SK-N-MC (cell line): ENCODE measurements around the gene C12orf42.

Source experiments
- DNase-seq: peaks from one replicate; pipeline ENCODE4 v3.0.0-alpha.2; 2011; ENCODE audit warnings: low read depth, low spot score
- H3K27ac ChIP-seq: fragments of 200-600 bp; sonication (generic); 2 replicates; pipeline ENCODE4 v1.5.1; 2016; ENCODE audit warnings: mixed run types
- H3K36me3 ChIP-seq: fragments of 200-600 bp; sonication (generic); 2 replicates; pipeline ENCODE4 v1.6.1; 2017; ENCODE audit warnings: antibody characterized with exemption, low read length, mixed read lengths; ENCODE audit not compliant: insufficient read depth
- H3K4me3 ChIP-seq: fragments of 200-600 bp; sonication (generic); 2 replicates; pipeline ENCODE4 v1.5.1; 2016
- H3K9ac ChIP-seq: fragments of 200-600 bp; sonication (generic); 2 replicates; pipeline ENCODE4 v1.8.0; 2017; ENCODE audit warnings: mixed run types, mixed read lengths; ENCODE audit not compliant: insufficient read length
- H3K9me3 ChIP-seq: fragments of 200-600 bp; sonication (generic); 2 replicates; pipeline ENCODE4 v1.6.1; 2017; ENCODE audit warnings: low read depth, mild to moderate bottlenecking, antibody characterized with exemption, low read length, moderate library complexity, mixed read lengths
- EZH2 ChIP-seq: fragments of 200-600 bp; sonication (generic); IDR thresholded peaks from one replicate; pipeline ENCODE4 v1.6.1; 2017; ENCODE audit warnings: antibody characterized with exemption
- FOXP2 ChIP-seq: optimal IDR thresholded peaks from 2 replicates; pipeline ENCODE3; 2011; ENCODE audit warnings: mild to moderate bottlenecking, moderate library complexity; ENCODE audit not compliant: insufficient read depth; ENCODE audit errors: extremely low read length, control extremely low read depth
- POLR2AphosphoS5 ChIP-seq: IDR thresholded peaks from 2 replicates; pipeline ENCODE4 v1.6.1; 2012; ENCODE audit warnings: mild to moderate bottlenecking, low read depth, low read length, borderline replicate concordance

C12orf42 gene

DNA sequence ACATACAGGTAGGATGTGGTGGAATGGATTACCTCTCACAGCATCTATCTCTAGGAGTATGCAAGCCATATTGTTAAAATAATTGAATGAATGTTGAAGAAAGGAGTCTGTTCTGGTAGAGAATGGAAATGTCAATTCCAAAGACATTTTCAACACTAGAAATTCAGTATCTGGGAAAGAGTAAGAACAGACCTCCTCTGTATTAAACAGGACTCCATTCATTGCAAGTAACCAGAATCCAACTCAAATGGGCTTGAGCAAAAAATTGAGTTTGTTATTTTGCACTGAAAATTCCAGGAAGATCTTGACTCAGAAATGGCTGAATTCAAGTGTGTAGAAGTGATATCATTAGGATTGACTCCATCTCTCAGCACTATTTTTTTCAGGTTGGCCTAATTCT, 168.1 kb downstream of the C12orf42 start:
- Histone ChIP-seq H3K9ac (no peak overlapping the region), H3K36me3 (no peaks in the 10 kb centered on the region), H3K4me3 (no peak overlapping the region), H3K27ac (no peak overlapping the region), H3K9me3 (no peaks in the 10 kb centered on the region)
- no peak for DNase-seq
- TF ChIP-seq EZH2 (no peak), FOXP2 (no peak), POLR2AphosphoS5 (no peak)

- Histone ChIP-seq H3K9me3 (no peaks in the 10 kb centered on the region), H3K27ac (no peak overlapping the region), H3K9ac (no peak overlapping the region), H3K4me3 (no peak overlapping the region), H3K36me3 (no peaks in the 10 kb centered on the region)
- TF ChIP-seq FOXP2 (no peak), POLR2AphosphoS5 (no peak), EZH2 (no peak)
- no peak for DNase-seq
Measured at GRCh38 chr12:103326190-103326589, 169.6 kb downstream of the C12orf42 start.

DNA sequence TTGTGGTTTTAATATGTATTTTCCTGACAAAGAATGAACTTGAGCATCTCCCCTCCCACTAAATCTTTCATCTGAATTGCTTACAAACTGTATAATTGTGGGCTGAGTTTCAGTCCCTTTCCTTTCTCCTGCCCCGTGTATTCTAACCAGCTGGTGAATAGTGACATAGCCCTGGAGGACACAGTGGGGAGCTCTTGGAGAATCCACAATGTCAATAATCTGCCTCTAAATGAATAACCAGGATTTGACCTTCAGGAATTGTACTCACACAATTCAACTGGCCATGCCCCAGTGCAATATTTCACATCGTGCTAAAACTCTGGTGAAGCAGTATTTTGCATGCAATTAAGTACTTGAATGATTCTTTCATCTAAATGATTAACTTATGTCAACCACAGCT, 177.2 kb downstream of the C12orf42 start:
- Histone ChIP-seq H3K9ac (no peak overlapping the region), H3K27ac (no peak overlapping the region), H3K4me3 (no peak overlapping the region), H3K9me3 (no peaks in the 10 kb centered on the region), H3K36me3 (no peaks in the 10 kb centered on the region)
- TF ChIP-seq FOXP2 (no peak), EZH2 (no peak), POLR2AphosphoS5 (no peak)
- DNase-seq: no peak

GRCh38 chr12:103317220-103317619, 178.5 kb downstream of the C12orf42 start:
- DNase-seq: no peak
- Histone ChIP-seq H3K9me3 (no peaks in the 10 kb centered on the region), H3K27ac (no peak overlapping the region), H3K9ac (no peak overlapping the region), H3K36me3 (no peaks in the 10 kb centered on the region), H3K4me3 (no peak overlapping the region)
- TF ChIP-seq EZH2: no peak
- TF ChIP-seq FOXP2: no peak
- TF ChIP-seq POLR2AphosphoS5: no peak

DNA sequence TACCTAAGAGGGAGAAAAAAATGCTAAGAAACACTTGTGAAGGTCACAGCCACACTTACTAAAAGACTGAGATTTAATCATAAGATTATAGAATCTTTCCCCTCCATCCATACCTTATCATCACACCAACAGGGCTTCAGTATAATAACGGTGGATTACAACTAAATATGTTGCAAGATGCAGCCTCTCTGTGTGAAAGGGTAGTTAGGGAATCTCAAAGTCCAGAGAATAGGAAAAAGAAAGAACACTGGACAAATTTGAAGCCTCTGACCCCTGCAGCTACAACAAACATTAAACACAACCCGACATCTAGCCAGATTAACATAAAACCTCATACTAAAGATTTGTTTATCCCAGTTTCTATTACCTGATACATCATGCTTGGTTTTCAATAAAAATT, 181.0 kb downstream of the C12orf42 start:
- no peak for TF ChIP-seq POLR2AphosphoS5
- TF ChIP-seq FOXP2: no peak
- no peak for TF ChIP-seq EZH2
- Histone ChIP-seq H3K27ac (no peak overlapping the region), H3K36me3 (no peaks in the 10 kb centered on the region)

GRCh38 chr12:103313894-103314293, 181.9 kb downstream of the C12orf42 start:
- Histone ChIP-seq H3K9me3 (no peaks in the 10 kb centered on the region), H3K9ac (no peak overlapping the region), H3K27ac (no peak overlapping the region), H3K36me3 (no peaks in the 10 kb centered on the region), H3K4me3 (no peak overlapping the region)
- DNase-seq: no peak
- TF ChIP-seq POLR2AphosphoS5 (no peak), EZH2 (no peak), FOXP2 (no peak)

More for the DNA sequence above, 181.0 kb downstream of the C12orf42 start:
- no peak for DNase-seq
- Histone ChIP-seq H3K9ac (no peak overlapping the region), H3K9me3 (no peaks in the 10 kb centered on the region), H3K4me3 (no peak overlapping the region)

DNA sequence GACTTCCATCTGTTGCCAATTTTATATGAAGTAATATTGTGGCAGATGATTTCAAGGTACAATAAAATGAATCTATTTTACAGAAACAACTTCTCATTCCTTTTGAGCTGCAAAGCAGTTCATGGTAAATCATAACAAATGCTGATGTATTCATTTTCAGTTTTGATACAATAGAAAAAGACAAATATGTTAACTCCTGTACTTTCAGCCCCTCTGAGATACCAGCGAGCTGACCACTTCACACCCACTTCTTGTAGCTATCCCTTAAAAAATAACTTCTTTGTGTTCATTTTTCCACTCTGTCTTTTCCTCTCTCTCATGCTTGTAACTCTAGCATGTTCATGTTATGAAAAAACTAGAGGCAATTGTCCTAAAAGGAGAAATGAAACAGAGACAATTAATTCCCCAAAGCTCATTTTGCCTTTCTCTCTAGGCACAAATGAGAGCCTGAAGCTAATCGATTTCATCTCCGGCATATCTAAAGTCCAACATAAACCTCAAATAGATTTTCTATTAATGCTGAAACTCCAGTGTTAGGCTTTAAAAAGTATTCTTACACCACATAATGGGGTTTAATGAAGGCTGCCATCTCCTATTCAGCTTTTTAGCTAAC, 182.9 kb downstream of the C12orf42 start:
- TF ChIP-seq EZH2 (no peak), FOXP2 (no peak), POLR2AphosphoS5 (no peak)
- no peak for DNase-seq
- no peak overlapping the region for H3K9ac ChIP-seq
- H3K4me3 ChIP-seq: no peak overlapping the region
- no peaks in the 10 kb centered on the region for H3K9me3 ChIP-seq
- H3K36me3 ChIP-seq: no peaks in the 10 kb centered on the region
- H3K27ac ChIP-seq: no peak overlapping the region

GRCh38 chr12:103310546-103311270, 185.1 kb downstream of the C12orf42 start:
- no peak overlapping the region for H3K9ac ChIP-seq
- H3K27ac ChIP-seq: no peak overlapping the region
- no peaks in the 10 kb centered on the region for H3K9me3 ChIP-seq
- TF ChIP-seq POLR2AphosphoS5 (no peak), FOXP2 (no peak), EZH2 (no peak)
- DNase-seq: no peak
- H3K4me3 ChIP-seq: no peak overlapping the region
- no peaks in the 10 kb centered on the region for H3K36me3 ChIP-seq

DNA sequence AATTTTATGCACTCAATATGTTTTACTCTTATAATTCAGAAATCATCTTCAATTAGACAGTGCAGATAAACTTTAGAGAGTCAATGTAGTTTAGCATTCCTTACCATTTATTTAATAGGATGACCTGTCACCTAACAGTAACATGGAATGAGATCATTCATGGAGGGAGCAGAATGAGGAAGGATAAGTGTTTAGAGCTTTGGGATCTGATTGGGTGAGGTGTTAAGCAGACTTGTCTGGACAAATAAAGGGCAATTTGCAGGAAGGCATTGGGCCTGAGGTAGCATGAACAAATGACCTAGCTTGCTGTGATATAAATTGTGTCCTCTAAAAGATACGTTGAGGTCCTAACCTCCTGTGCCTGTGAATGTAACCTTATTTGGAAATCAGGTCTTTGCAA, 187.4 kb downstream of the C12orf42 start:
- TF ChIP-seq POLR2AphosphoS5 (no peak), FOXP2 (no peak), EZH2 (no peak)
- no peak for DNase-seq
- H3K9ac ChIP-seq: no peak overlapping the region

More for the DNA sequence above, 187.4 kb downstream of the C12orf42 start:
- Histone ChIP-seq H3K27ac (no peak overlapping the region), H3K9me3 (no peaks in the 10 kb centered on the region), H3K4me3 (no peak overlapping the region), H3K36me3 (no peaks in the 10 kb centered on the region)
